Esophagus (tissue), 2 donors: ENCODE data around the gene ITGB6. TPM values are rescaled to one million over a fixed set of nuclear protein-coding genes. Genes with fewer than 3 reads are reported as not detected.

Experiments used
- H3K27ac ChIP-seq, 2 donors: one replicate each; pipeline ENCODE4 v1.5.1; 2013; ENCODE audit warnings: low read depth in 2 of 2, mild to moderate bottlenecking in 2 of 2, inconsistent platforms in 1 of 2, low read length in 1 of 2, moderate library complexity in 1 of 2
- H3K27me3 ChIP-seq, 2 donors: one replicate each; pipeline ENCODE4 v1.6.1; 2013; ENCODE audit warnings: low read length in 2 of 2, control low read depth in 1 of 2, mild to moderate bottlenecking in 1 of 2; ENCODE audit not compliant: insufficient read depth in 2 of 2, control insufficient read depth in 1 of 2
- H3K36me3 ChIP-seq, 2 donors: one replicate each; pipeline ENCODE4 v1.6.1; 2013; ENCODE audit warnings: low read length in 1 of 2; ENCODE audit not compliant: control insufficient read depth in 2 of 2, insufficient read depth in 2 of 2
- H3K4me1 ChIP-seq, 2 donors: one replicate each; pipeline ENCODE4 v1.6.1; 2013; ENCODE audit warnings: low read length in 1 of 2; ENCODE audit not compliant: control insufficient read depth in 2 of 2, insufficient read depth in 2 of 2
- H3K4me3 ChIP-seq, 2 donors: one replicate each; pipeline ENCODE4 v1.5.1; 2013; ENCODE audit warnings: low read length in 2 of 2, mild to moderate bottlenecking in 2 of 2, low read depth in 1 of 2, moderate library complexity in 1 of 2
- H3K9me3 ChIP-seq, 2 donors: one replicate each; pipeline ENCODE4 v1.6.1; 2013; ENCODE audit warnings: mild to moderate bottlenecking in 2 of 2, low read depth in 1 of 2, low read length in 1 of 2, moderate library complexity in 1 of 2; ENCODE audit not compliant: control insufficient read depth in 2 of 2, insufficient read depth in 1 of 2
- WGBS, 2 donors: extraction: QIAGEN DNeasy Blood & Tissue Kit; methylation state at CpG; one replicate each; pipeline ENCODE4 v1.1.7; 2013; 5-methylcytosine and 5-hydroxymethylcytosine counted together
- polyA plus RNA-seq, 2 donors: library from polyadenylated mRNA; stranded (reverse); fragments of 200-250 nt; gene quantifications; one replicate each; pipeline ENCODE4 v1.2.3, GENCODE V29; 2013
- donor health status: healthy with polysubstance abuse.
- donor health status: Bipolar disorder and iron deficiency.

The ITGB6 gene
- polyA plus RNA-seq, 2 donors: 9.1 to 10.6 TPM

DNA sequence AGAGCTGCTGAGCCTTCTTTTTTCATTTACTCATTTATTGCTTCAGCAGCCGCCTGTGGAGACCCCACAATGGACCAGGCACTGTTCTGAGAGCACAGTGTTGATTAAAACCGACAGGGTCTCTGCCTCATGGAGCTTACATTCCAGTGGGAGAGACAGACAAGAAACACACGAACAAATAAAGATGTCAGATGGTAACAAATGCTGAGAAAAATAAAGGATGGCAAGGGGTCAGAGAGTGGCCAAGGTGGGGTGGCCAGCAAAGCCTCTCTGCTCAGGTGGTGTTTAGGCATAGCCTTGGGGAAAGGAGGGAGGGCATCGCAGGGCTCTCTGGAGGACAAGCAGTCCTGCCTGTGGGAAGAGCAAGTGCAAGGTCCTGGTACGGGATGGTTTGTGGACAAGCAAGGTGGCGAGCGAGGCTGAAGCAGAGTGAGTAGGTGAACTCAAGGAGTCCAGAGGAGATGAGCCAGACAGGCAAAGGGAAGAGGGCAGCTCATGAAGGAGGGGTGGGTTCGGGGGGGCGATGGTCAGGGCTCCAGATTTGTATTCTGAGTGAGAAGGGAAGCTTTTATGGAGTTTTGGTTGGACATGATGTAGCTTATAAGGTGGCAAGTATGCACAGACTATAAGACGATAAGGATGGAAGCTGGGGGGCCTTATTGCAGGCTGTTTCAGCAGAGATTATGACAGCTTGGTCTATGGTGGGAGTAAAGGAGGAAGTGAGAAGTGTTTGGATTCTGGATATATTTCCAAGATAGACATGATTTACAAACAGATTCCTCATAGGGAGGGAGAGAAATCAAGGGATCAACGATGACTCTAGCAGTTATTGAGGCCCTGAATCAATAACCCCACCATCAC is 8.8 kb upstream of the ITGB6 start:
- WGBS, 2 donors: 85% methylated on average over 11 of the region's 11 CpGs
- Histone ChIP-seq H3K4me3 (no peak overlapping the region), H3K9me3 (no peaks in the 10 kb centered on the region), H3K36me3 (no peaks in the 10 kb centered on the region), H3K4me1 (peaks cover 0 to 2% of the 10 kb centered on the region in 2 donors), H3K27me3 (no peaks in the 10 kb centered on the region), H3K27ac (peak overlapping the region; percentile 13 to 90)

DNA sequence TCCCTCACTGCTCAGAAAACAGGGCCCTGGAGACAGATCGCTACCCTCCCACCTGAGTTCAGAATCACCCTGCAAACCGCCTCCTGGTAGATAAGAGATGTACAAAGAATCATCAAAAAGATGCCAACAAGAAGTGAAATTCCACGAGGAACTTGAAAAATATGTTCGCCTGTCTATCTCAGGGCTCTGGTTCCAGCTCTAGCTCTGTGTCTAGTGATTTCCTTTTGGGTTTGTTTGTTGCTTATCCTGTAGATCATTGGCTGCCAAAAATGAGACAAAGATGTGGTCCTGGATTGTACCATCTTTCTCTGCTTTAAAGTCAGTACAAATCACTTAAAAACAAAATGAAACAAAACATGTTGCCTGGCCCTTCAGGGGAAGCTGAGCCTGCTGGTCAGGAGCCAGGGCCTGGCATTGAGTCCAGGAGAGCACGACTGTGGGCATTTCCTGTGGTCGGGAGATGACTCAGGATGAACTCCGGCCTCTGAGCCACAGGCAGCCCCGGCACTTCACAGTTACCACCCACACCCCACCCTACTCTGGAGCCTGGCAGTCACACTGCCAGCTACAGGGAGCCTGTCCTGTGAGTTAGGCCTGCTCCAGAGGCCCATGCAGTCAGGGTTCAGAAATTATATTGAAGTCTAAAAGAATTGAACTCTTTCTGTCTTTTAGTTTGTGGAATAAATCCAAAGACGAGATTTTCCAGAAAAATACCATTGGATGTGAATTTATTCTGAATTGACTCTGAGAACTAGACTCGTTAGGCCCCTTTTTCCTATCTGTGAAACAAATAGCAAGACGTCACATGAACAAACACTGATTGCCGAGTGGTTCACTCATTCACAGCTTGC is 8.0 kb upstream of the ITGB6 start:
- no peaks in the 10 kb centered on the region for H3K27me3 ChIP-seq
- 39 to 41% methylated on average over 12 of the region's 12 CpGs for WGBS, 2 donors
- no peaks in the 10 kb centered on the region for H3K9me3 ChIP-seq
- H3K27ac ChIP-seq: peak overlapping the region; percentile 33 to 90
- H3K36me3 ChIP-seq: no peaks in the 10 kb centered on the region
- H3K4me3 ChIP-seq: no peak overlapping the region
- peaks cover 0 to 4% of the 10 kb centered on the region in 2 donors for H3K4me1 ChIP-seq

DNA sequence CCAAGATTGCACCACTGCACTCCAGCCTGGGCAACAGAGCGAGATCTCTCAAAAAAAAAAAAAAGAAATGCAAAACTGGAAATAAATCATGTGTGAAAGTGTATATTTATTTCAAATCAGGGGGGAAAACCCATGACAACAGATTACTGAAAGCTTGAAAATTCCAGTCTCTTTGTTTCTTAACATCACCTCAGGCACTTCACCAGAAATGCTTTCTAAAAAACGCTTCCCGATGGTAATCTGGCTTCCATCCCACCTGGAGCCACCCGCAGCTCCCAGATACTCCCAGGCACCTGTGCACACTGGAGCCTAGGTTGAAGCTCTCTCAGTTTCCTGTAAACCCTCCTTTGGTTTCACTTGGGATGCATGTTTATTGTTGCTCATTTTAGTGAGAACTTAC is 7.2 kb upstream of the ITGB6 start:
- Histone ChIP-seq H3K27me3 (no peaks in the 10 kb centered on the region), H3K27ac (peak overlapping the region; percentile 33 to 90), H3K9me3 (no peaks in the 10 kb centered on the region), H3K4me3 (no peak overlapping the region), H3K4me1 (peaks cover 0 to 4% of the 10 kb centered on the region in 2 donors), H3K36me3 (no peaks in the 10 kb centered on the region)
- 45 to 60% methylated on average over 4 of the region's 4 CpGs for WGBS, 2 donors

DNA sequence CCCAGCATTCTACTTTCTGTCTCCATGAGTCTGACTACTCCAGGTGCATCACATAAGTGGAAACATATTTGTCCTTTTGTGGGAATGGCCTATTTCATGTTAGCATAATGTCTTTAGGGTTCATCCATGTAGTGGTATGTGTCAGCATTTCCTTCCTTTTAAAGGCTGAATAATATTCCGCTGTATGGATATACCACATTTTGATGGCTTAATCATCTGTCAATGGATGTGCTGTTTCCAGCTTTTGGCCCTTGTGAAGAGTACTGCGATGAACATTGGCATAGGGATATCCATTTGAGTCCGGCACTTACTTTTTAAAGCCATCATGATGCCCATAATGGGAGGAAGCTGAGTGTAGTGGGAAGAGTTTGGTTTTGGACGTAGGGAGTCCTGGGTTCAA is 6.4 kb upstream of the ITGB6 start:
- Histone ChIP-seq H3K36me3 (no peaks in the 10 kb centered on the region), H3K27ac (peak overlapping the region in 1 of 2 donors; percentile 34), H3K4me3 (no peak overlapping the region), H3K4me1 (peaks cover 0 to 4% of the 10 kb centered on the region in 2 donors), H3K9me3 (no peaks in the 10 kb centered on the region), H3K27me3 (no peaks in the 10 kb centered on the region)
- 95 to 97% methylated on average over 4 of the region's 4 CpGs for WGBS, 2 donors

DNA sequence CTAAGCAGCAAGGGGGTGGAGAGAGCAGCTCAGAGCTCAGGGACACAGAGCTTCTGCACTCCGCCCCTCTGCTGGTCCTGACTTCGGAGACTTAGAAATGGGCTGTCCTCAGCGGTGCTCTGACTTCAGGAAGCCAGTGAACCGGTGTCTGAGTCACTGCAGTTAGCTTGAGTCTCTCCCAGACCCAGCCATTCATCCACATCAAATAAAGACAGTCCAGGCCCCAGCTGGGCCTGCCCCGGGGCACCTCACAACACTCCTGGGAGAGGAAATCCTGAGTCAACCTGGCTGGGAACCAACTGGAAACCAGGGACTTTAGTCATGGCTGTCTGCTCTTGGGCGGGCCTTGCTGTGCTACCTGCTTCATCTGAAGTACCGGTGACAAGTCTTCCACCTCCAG is 5.4 kb upstream of the ITGB6 start:
- H3K4me1 ChIP-seq: peaks cover 0 to 4% of the 10 kb centered on the region in 2 donors
- no peak overlapping the region for H3K4me3 ChIP-seq
- peak overlapping the region; percentile 54 to 82 for H3K27ac ChIP-seq
- 34 to 46% methylated on average over 7 of the region's 7 CpGs for WGBS, 2 donors
- H3K36me3 ChIP-seq: no peaks in the 10 kb centered on the region
- H3K27me3 ChIP-seq: no peaks in the 10 kb centered on the region
- H3K9me3 ChIP-seq: no peaks in the 10 kb centered on the region

DNA sequence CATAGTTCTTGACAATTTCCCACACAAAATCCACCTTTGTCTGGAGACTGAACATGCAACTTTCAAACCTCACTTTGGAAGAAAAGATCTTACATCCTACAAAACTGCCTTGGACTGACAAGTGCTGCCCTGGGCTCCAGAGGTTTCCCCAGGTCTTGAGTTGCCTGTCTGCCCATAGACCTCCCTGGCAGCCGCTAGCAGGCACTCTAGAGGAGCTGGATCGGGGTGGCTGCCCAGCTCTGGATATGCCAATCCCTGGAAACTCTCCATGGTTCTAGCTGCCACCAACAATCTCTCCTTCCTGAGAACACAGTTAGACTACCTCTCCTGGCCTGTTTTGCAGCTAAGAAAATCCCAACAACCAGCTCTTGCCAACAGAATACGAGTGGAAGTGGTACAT is 3.4 kb upstream of the ITGB6 start:
- H3K4me1 ChIP-seq: peaks cover 0 to 4% of the 10 kb centered on the region in 2 donors
- 56 to 63% methylated on average over 3 of the region's 3 CpGs for WGBS, 2 donors
- no peaks in the 10 kb centered on the region for H3K36me3 ChIP-seq

DNA sequence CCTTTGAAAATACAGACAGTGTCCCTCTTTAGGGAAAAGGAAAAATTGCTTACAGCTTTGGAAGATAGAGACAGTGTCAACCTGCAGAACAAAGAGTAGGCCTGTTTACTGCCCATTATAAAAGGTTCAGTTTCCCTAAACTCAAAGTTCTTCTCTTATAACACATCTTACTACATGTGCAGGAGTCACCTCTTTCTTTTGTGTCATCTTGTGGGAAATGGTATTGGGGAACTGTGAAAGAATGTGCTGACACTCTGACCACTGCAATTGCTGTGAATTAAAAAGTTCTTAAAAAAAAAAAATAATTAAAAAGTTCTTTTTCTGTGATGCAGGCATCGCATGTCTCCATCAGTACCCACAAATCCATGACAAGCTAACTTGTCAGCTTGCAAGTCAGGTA is 2.9 kb upstream of the ITGB6 start:
- WGBS, 2 donors: 98 to 100% methylated on average over 1 of the region's 1 CpG

More for the DNA sequence above, 3.4 kb upstream of the ITGB6 start:
- H3K4me3 ChIP-seq: no peak overlapping the region
- H3K27me3 ChIP-seq: no peaks in the 10 kb centered on the region
- no peak overlapping the region for H3K27ac ChIP-seq
- H3K9me3 ChIP-seq: no peaks in the 10 kb centered on the region

DNA sequence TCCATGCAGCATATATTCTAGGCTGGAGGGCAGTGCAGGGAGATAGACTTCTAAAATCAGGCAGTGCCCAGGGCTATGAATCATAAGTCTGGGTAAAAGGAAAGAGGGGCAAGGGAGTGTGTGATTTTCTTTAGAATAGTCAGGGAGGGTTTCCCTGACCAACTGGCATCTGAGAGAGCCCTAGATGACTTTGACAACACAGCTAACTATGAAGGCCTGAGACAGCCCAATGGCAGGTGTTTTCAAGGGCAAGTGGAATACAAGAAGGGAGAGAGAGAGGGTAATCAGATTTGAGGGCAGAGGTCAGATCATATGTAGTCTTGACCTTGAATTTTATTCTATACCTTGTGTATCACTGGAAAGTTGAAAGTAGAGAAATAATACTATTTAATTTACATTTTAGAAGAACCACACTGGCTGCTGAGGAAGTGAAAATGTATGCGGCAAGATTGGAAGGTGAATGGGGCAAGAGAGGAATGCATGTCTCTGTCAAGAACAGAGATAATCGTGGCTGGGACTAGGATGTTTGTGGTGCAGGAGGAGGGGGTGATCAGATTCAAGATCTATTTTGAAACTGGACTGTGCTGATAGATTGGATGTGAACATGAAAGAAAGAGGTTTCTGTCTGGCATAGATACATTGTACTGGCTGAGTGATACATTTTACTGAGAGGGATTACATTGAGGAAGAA is 1.9 kb upstream of the ITGB6 start:
- no peaks in the 10 kb centered on the region for H3K9me3 ChIP-seq
- no peaks in the 10 kb centered on the region for H3K36me3 ChIP-seq
- 79 to 84% methylated on average over 2 of the region's 2 CpGs for WGBS, 2 donors
- H3K27me3 ChIP-seq: no peaks in the 10 kb centered on the region
- H3K4me1 ChIP-seq: peaks cover 0 to 6% of the 10 kb centered on the region in 2 donors
- no peak overlapping the region for H3K4me3 ChIP-seq
- H3K27ac ChIP-seq: no peak overlapping the region

More for the DNA sequence above, 2.9 kb upstream of the ITGB6 start:
- Histone ChIP-seq H3K27ac (no peak overlapping the region), H3K4me3 (no peak overlapping the region), H3K27me3 (no peaks in the 10 kb centered on the region), H3K36me3 (no peaks in the 10 kb centered on the region), H3K4me1 (peaks cover 0 to 4% of the 10 kb centered on the region in 2 donors), H3K9me3 (no peaks in the 10 kb centered on the region)

DNA sequence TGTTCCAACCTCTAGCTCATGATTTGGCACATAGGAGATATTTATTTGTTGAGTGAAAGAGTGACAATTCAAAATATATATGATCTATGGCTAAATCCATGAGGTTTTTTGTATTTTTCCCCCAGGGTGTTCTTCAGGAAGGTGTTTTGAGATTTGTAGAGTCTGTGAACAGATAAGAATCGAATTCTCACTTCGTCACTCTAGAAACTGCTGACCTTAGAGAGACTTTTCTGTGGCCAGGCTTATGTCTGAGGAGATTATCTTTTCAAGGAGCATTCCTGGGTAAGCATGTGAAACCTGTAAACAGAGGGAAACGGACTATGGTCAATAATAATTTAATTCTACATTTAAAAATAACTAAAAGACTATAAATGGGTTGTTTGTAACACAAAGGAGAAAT is 849 bp upstream of the ITGB6 start:
- Histone ChIP-seq H3K9me3 (no peaks in the 10 kb centered on the region), H3K4me1 (peaks cover 0 to 6% of the 10 kb centered on the region in 2 donors), H3K27me3 (no peaks in the 10 kb centered on the region), H3K36me3 (no peaks in the 10 kb centered on the region), H3K4me3 (no peak overlapping the region), H3K27ac (no peak overlapping the region)
- 69 to 71% methylated on average over 3 of the region's 3 CpGs for WGBS, 2 donors
